AML-193 (cell line): ENCODE data around the gene OTUD7B.
"Not testable (repeated sequence)": the region's sequence is repeated elsewhere in the genome, so short reads cannot be mapped to it uniquely, and the experiment has no call there.

Experiments used
- DNase-seq, 2 experiments: peaks; one replicate each; lab custom pipeline; 2025; lab: John Stamatoyannopoulos, UW

Gene OTUD7B

GRCh38 chr1:149949911-149950310, 60.6 kb downstream of the OTUD7B start:
- DNase-seq = no peak

GRCh38 chr1:149945206-149945605, 65.3 kb downstream of the OTUD7B start:
- DNase-seq = no peak

GRCh38 chr1:149942885-149943284, 67.6 kb downstream of the OTUD7B start:
- DNase-seq = no peak

- no peak for DNase-seq
Measured at GRCh38 chr1:149942207-149942606, 68.3 kb downstream of the OTUD7B start.

- DNase-seq = no peak
Measured at GRCh38 chr1:149940427-149940826, 70.1 kb downstream of the OTUD7B start.

- DNase-seq = not testable (repeated sequence)
Measured at GRCh38 chr1:149938668-149939003, 71.9 kb downstream of the OTUD7B start.

GRCh38 chr1:149937759-149938158, 72.8 kb downstream of the OTUD7B start:
- DNase-seq = no peak

- DNase-seq = no peak
Measured at GRCh38 chr1:149936992-149937705, 73.4 kb downstream of the OTUD7B start.

GRCh38 chr1:149936170-149936991, 74.1 kb downstream of the OTUD7B start, which contains the start of gene MTMR11:
Gene MTMR11 (minus strand): TSS chr1:149936879. CDS start chr1:149936647, 232 bp downstream.
- DNase-seq = no peak

GRCh38 chr1:149934356-149934755, 76.2 kb downstream of the OTUD7B start:
- no peak for DNase-seq

- DNase-seq = no peak
Measured at GRCh38 chr1:149933208-149933607, 77.3 kb downstream of the OTUD7B start.

GRCh38 chr1:149932474-149932873, 78.1 kb downstream of the OTUD7B start:
- DNase-seq = no peak

- no peak for DNase-seq
Measured at GRCh38 chr1:149931212-149931790, 79.2 kb downstream of the OTUD7B start.

- no peak for DNase-seq
Measured at GRCh38 chr1:149929856-149930255, 80.7 kb downstream of the OTUD7B start.

GRCh38 chr1:149928401-149928724, 82.2 kb downstream of the OTUD7B start:
- peak in 1 of 2 experiments; percentile 32 for DNase-seq

GRCh38 chr1:149927563-149928400, 82.7 kb downstream of the OTUD7B start, which contains the start of gene SF3B4:
Gene SF3B4 (minus strand): TSS chr1:149927803. CDS start chr1:149927759, 44 bp downstream.
- DNase-seq = peak; percentile 93

GRCh38 chr1:149927056-149927562, 83.4 kb downstream of the OTUD7B start:
- no peak for DNase-seq

- DNase-seq = no peak
Measured at GRCh38 chr1:149926296-149926695, 84.2 kb downstream of the OTUD7B start.

- DNase-seq = no peak
Measured at GRCh38 chr1:149925751-149926150, 84.8 kb downstream of the OTUD7B start.

- DNase-seq = no peak
Measured at GRCh38 chr1:149925345-149925744, 85.2 kb downstream of the OTUD7B start.

- DNase-seq = no peak
Measured at GRCh38 chr1:149923626-149924025, 86.9 kb downstream of the OTUD7B start.
